IMR-90 (cell line): ENCODE data around the gene CASZ1. TPM values are rescaled to one million over a fixed set of nuclear protein-coding genes. Genes with fewer than 3 reads are reported as not detected.

Experiments used
- ATAC-seq: fragments of 200-7000 bp; cut with Tn5 transposase; 2 replicates; pipeline ENCODE4 v1.9.1; 2020; ENCODE audit warnings: low read depth, mild to moderate bottlenecking, moderate library complexity
- BruUV-seq: library from RNA; stranded (reverse); fragments of 400-500 nt; replicated peaks from 2 replicates; lab custom pipeline; 2021; lab: Mats Ljungman, UMichigan
- CTCF ChIA-PET: fragments of 300-600 bp; formaldehyde crosslinking; extraction: SDS; loops from one replicate; lab custom pipeline; 2021; ENCODE audit warnings: antibody characterized with exemption; lab: Yijun Ruan, JAX
- POLR2A ChIA-PET: fragments of 300-600 bp; sonication (Branson Sonifier 250); formaldehyde crosslinking; loops from one replicate; lab custom pipeline; 2022; ENCODE audit warnings: antibody characterized with exemption; ENCODE audit not compliant: unreplicated experiment; lab: Charles Lee
- DNase-seq: peaks from one replicate; pipeline ENCODE4 v3.0.0; 2013
- H2AFZ ChIP-seq: replicated peaks from 2 replicates; pipeline ENCODE3; 2013; ENCODE audit warnings: low read length, mild to moderate bottlenecking; ENCODE audit not compliant: poor library complexity
- H2AK5ac ChIP-seq: 2 replicates; pipeline ENCODE4 v1.6.1; 2013; ENCODE audit warnings: low read depth, low read length, inconsistent platforms
- H2AK9ac ChIP-seq: replicated peaks from 2 replicates; pipeline ENCODE3; 2013; ENCODE audit warnings: mild to moderate bottlenecking, low read depth, low read length, moderate library complexity; ENCODE audit not compliant: poor library complexity
- H2BK120ac ChIP-seq: 2 replicates; pipeline ENCODE4 v1.6.1; 2013; ENCODE audit warnings: low read depth, low read length, inconsistent platforms
- H2BK15ac ChIP-seq: 3 replicates; pipeline ENCODE4 v1.6.1; 2013; ENCODE audit warnings: low read depth, low read length, inconsistent platforms
- H2BK20ac ChIP-seq: 2 replicates; pipeline ENCODE4 v1.6.1; 2013; ENCODE audit warnings: low read depth, mild to moderate bottlenecking, inconsistent platforms, low read length, moderate library complexity
- H2BK5ac ChIP-seq: 2 replicates; pipeline ENCODE4 v1.6.1; 2013; ENCODE audit warnings: mild to moderate bottlenecking, low read depth, low read length, inconsistent platforms; ENCODE audit not compliant: poor library complexity, severe bottlenecking
- H3K14ac ChIP-seq: replicated peaks from 2 replicates; pipeline ENCODE4 v1.6.1; 2013; ENCODE audit warnings: low read depth, low read length, inconsistent platforms
- H3K18ac ChIP-seq: 2 replicates; pipeline ENCODE4 v1.6.1; 2013; ENCODE audit warnings: low read depth, low read length, control low read depth
- H3K23ac ChIP-seq: 2 replicates; pipeline ENCODE4 v1.6.1; 2013; ENCODE audit warnings: low read depth, low read length, inconsistent platforms
- H3K27ac ChIP-seq: 2 replicates; pipeline ENCODE4 v1.5.1; 2013; ENCODE audit warnings: mild to moderate bottlenecking, control low read depth, low read length; ENCODE audit not compliant: insufficient read depth
- H3K27me3 ChIP-seq: 2 replicates; pipeline ENCODE4 v1.6.1; 2013; ENCODE audit warnings: low read length; ENCODE audit not compliant: control insufficient read depth, insufficient read depth
- H3K36me3 ChIP-seq: 2 replicates; pipeline ENCODE4 v1.6.1; 2013; ENCODE audit warnings: low read length, mixed read lengths; ENCODE audit not compliant: control insufficient read depth, insufficient read depth
- H3K4ac ChIP-seq: 2 replicates; pipeline ENCODE4 v1.6.1; 2013; ENCODE audit warnings: low read depth, low read length, inconsistent platforms
- H3K4me1 ChIP-seq: 2 replicates; pipeline ENCODE4 v1.6.1; 2013; ENCODE audit warnings: low read length, mixed read lengths; ENCODE audit not compliant: control insufficient read depth, insufficient read depth
- H3K4me2 ChIP-seq: 2 replicates; pipeline ENCODE4 v1.6.1; 2013; ENCODE audit warnings: low read depth, mild to moderate bottlenecking, control low read depth, low read length, moderate library complexity
- H3K4me3 ChIP-seq: 2 replicates; pipeline ENCODE4 v1.5.1; 2013; ENCODE audit warnings: low read depth, mild to moderate bottlenecking, control low read depth, low read length, moderate library complexity; ENCODE audit not compliant: insufficient read depth
- H3K56ac ChIP-seq: 2 replicates; pipeline ENCODE4 v1.6.1; 2013; ENCODE audit warnings: low read length, inconsistent platforms; ENCODE audit not compliant: insufficient read depth; ENCODE audit errors: extremely low read depth
- H3K79me1 ChIP-seq, 2 experiments: 2 replicates each; pipeline ENCODE4 v1.6.1; 2013; ENCODE audit warnings: low read length in 2 of 2, inconsistent platforms in 1 of 2, low read depth in 1 of 2
- H3K9ac ChIP-seq: 2 replicates; pipeline ENCODE4 v1.6.1; 2013; ENCODE audit warnings: low read depth, low read length, control low read depth
- H3K9me1 ChIP-seq: 2 replicates; pipeline ENCODE4 v1.6.1; 2013; ENCODE audit warnings: low read length, inconsistent platforms; ENCODE audit not compliant: insufficient read depth
- H3K9me3 ChIP-seq: 2 replicates; pipeline ENCODE4 v1.6.1; 2013; ENCODE audit warnings: low read length; ENCODE audit not compliant: control insufficient read depth, insufficient read depth
- H4K20me1 ChIP-seq: 2 replicates; pipeline ENCODE4 v1.6.1; 2013; ENCODE audit warnings: low read length, inconsistent platforms; ENCODE audit not compliant: insufficient read depth
- H4K5ac ChIP-seq: 2 replicates; pipeline ENCODE4 v1.6.1; 2013; ENCODE audit warnings: mild to moderate bottlenecking, low read depth, low read length, control low read depth
- H4K8ac ChIP-seq, 2 experiments: 2 replicates each; pipeline ENCODE4 v1.6.1; 2013; ENCODE audit warnings: low read depth in 2 of 2, low read length in 2 of 2, control low read depth in 1 of 2, inconsistent platforms in 1 of 2
- H4K91ac ChIP-seq: 2 replicates; pipeline ENCODE4 v1.6.1; 2013; ENCODE audit warnings: low read depth, low read length, inconsistent platforms; ENCODE audit not compliant: insufficient read depth
- CHD1 ChIP-seq: IDR thresholded peaks from 2 replicates; pipeline ENCODE4 v1.6.1; 2012; ENCODE audit warnings: low read depth, low read length, improper control_type of control experiment
- WGBS, 2 experiments: methylation state at CpG; one replicate each; pipeline versions ENCODE4 v1.1.5 to v1.1.7; 2013; ENCODE audit warnings: missing lambda C conversion rate in 2 of 2; ENCODE audit not compliant: insufficient read length in 1 of 2; ENCODE audit errors: extremely low coverage in 2 of 2; 5-methylcytosine and 5-hydroxymethylcytosine counted together
- dilution Hi-C: fragments of 300-500 bp; cut with HindIII; formaldehyde crosslinking; loops from one replicate; pipeline ENCODE4 v1.14.3; 2018; ENCODE audit warnings: low sequenced_read_pairs; ENCODE audit not compliant: unreplicated experiment
- in situ Hi-C: fragments of 300-500 bp; cut with MboI; formaldehyde crosslinking; loops from 3 replicates; pipeline ENCODE4 v1.14.3; 2019; ENCODE audit warnings: low sequenced_read_pairs, inconsistent platforms, mixed read lengths
- intact Hi-C: fragments of 100-400 bp; cut with micrococcal nuclease; formaldehyde crosslinking; loops from 2 replicates; pipeline ENCODE4 v1.10.0; 2022
- polyA plus RNA-seq, 3 experiments: library from polyadenylated mRNA; depleted of rRNA; stranded (reverse); fragments of >200 nt; gene quantifications; 2 replicates each; pipeline ENCODE4 v1.2.3, GENCODE V29; 2012; ENCODE audit warnings: low replicate concordance in 1 of 3
- total RNA-seq: library from RNA; depleted of rRNA; stranded (reverse); fragments of >200 nt; gene quantifications from 2 replicates; pipeline ENCODE4 v1.2.3, GENCODE V29; 2012

Gene CASZ1
- total and polyA plus RNA-seq, 2 of the 4 experiments (the other 2 are of a cell fraction): 0.18 to 0.24 TPM

- Histone ChIP-seq H4K8ac (no peak overlapping the region), H3K79me1 (no peaks in the 10 kb centered on the region), H3K23ac (no peak overlapping the region), H3K4me1 (peaks cover 9% of the 10 kb centered on the region), H3K18ac (no peak overlapping the region), H2AFZ (no peak overlapping the region), H3K27ac (no peak overlapping the region), H4K91ac (no peak overlapping the region), H3K9me1 (peaks cover 2% of the 10 kb centered on the region; the same call in 1 of the 2 replicates), H3K4ac (no peak overlapping the region), H2BK20ac (no peak overlapping the region), H2BK120ac (no peak overlapping the region), H4K5ac (no peak overlapping the region), H3K9ac (no peak overlapping the region), H2AK9ac (peak overlapping the region; percentile 37), H3K27me3 (peaks cover 8% of the 10 kb centered on the region; the same call in 1 of the 2 replicates), H3K4me3 (no peak overlapping the region), H3K36me3 (no peaks in the 10 kb centered on the region; the same call in 1 of the 2 replicates), H2AK5ac (no peak overlapping the region), H4K20me1 (no peaks in the 10 kb centered on the region), H3K56ac (no peak overlapping the region), H3K14ac (no peak overlapping the region), H3K9me3 (peaks cover 3% of the 10 kb centered on the region; the same call in 1 of the 2 replicates), H2BK5ac (no peak overlapping the region), H3K4me2 (no peak overlapping the region), H2BK15ac (no peak overlapping the region)
- dilution Hi-C loops (no loop called here), in situ Hi-C loops (no loop called here), intact Hi-C loops (no loop called here)
- ATAC-seq (no peak), DNase-seq (no peak)
- TF ChIP-seq CHD1: no peak
- BruUV-seq: no TSS peak
- CTCF ChIA-PET: interaction anchor here (0.6 kb wide), 1 partner anchor 152 kb away, joined by 3 read pairs; no protein-coding TSS in a partner anchor
- WGBS, 2 experiments: 82% methylated on average over 5 of the region's 18 CpGs; no CpG with 5 or more reads in 1 of the 2 experiments
- POLR2A ChIA-PET: no interaction called here
These were observed 160.5 kb downstream of the CASZ1 start for GRCh38 chr1:10635992-10636391.
